Femur (tissue), 1 donor: ENCODE results near the gene CD226.
"Not testable (repeated sequence)": the region's sequence is repeated elsewhere in the genome, so short reads cannot be mapped to it uniquely, and the experiment has no call there.

Source experiments
- DNase-seq: peaks from one replicate; pipeline ENCODE4 v3.0.0-alpha.2; 2017

Gene CD226

GRCh38 chr18:69899154-69899923 is 48.3 kb downstream of the CD226 start:
- not testable (repeated sequence) for DNase-seq

DNA sequence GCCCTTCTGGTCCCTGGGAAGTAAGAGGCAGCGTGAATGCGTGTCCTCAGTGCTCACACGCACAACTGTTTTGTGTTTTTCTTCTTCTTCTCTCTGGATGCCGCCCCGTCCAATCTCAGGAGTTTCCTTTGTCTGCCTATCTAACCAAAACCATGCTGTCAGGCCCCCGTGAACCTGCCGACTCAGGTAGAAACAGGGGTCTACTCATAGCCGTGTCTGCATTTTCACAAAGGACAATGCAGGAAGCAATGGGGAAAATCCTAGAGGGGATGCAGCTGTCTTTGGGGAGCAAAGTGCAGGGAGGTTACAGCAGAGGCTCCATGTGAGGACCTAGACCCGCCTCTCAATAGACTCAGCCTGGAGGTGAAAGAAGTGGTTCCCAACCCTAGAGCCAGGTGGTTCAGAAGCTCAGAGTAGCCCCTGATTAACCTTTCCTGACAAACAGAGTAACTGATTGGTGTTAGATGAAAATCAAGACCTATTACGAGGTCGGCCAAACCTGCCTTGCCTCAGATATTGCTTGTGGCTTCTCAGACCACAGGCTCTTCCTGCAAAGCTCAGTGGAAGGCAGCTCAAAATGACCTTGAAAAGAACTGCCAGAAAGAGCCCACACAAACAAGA is 49.3 kb downstream of the CD226 start:
- peak; percentile 27 for DNase-seq

GRCh38 chr18:69897397-69898108 is 50.1 kb downstream of the CD226 start:
- no peak for DNase-seq

DNA sequence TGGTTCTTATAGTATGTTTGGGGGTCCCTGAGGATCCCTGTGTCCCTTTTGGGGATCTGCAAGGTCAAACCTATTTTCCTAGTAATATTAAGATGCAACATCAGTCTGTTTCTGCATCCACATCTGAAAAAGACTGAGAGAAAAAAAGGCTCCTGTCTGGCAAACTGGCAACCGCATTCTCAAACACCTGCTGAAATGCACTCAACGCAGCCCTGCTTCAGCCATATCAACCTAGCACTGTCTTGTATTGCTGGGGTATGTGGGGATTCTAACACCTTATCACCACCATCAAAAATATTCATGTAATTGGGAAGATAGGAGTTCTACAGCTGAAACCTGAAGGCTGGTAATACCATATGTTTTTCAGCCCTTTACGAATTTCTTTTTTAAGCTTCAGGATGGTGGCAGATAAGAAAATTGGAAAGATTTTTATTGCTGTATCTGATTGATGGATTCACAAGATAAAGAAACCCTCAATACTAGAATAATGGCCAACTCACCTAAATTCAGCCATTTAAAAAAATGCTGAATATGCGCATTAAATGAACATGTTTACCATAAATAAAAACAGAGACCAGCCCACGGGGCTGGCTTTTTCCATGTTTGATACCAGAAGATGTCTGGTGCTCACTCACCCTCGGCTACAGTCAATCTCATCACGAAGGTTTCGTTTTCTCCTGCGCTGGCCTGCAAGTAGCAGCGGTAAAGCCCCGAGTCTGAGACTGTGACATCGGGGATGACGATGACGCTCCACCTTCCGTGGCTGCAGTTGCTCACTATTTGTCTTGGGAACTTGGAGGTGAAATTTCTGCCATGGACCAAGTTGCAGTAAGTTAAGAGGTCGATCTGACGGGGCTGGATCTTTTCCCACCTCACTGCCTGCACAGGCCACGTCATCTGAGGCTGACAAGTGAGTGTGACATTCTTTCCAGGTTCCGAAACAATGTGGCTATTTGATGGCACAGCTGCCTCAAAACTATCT is 52.3 kb downstream of the CD226 start:
- DNase-seq: no peak

- no peak for DNase-seq
Observed at GRCh38 chr18:69894467-69894866, 53.2 kb downstream of the CD226 start.

- DNase-seq: no peak
Observed at GRCh38 chr18:69890558-69890957, 57.1 kb downstream of the CD226 start.

GRCh38 chr18:69889009-69889408 is 58.7 kb downstream of the CD226 start:
- no peak for DNase-seq

- no peak for DNase-seq
Observed at GRCh38 chr18:69887256-69887655, 60.4 kb downstream of the CD226 start.

- no peak for DNase-seq
Observed at GRCh38 chr18:69885841-69886531, 61.7 kb downstream of the CD226 start.

DNA sequence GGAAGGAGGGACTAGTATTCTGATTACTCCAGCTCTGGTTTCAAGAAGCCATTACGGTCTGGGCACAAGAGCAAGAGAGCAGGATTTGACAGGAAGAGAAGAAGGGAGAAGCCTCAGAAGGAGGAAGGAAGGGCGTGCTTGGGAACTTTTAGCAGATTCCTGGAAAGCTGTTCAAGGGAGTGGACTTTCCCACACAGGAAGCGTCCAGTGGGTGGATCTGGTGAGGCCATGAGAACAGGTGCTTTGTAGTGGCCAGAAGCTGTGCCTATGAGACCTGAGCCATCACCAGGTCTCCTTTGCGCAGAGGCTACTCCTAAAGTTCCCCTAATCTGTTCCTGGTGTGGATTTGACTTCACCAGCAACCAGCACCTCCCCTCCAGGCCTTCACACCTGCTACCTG is 62.3 kb downstream of the CD226 start:
- no peak for DNase-seq

DNA sequence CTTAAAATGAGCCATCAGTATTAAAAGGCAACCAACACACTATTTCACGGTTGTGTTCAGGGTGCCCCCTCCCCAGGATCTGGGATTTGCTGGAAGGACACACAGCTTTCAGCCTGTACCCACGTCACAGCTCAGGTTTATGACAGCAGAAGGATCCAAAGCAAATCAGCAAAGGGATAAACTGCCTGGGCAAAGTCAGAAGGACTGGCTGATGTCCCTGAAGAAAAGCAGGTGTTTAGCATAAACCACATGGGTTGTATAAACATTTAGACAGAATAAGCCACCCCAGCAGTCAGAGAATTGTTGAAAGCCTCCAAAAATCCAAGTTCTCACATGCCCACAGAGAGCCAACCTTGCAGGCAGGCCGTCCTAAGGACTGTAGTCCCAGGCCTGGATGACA is 63.9 kb downstream of the CD226 start:
- DNase-seq: no peak

- DNase-seq: no peak
Observed at GRCh38 chr18:69882965-69883668, 64.6 kb downstream of the CD226 start.

GRCh38 chr18:69880083-69880482 is 67.6 kb downstream of the CD226 start:
- DNase-seq: no peak

DNA sequence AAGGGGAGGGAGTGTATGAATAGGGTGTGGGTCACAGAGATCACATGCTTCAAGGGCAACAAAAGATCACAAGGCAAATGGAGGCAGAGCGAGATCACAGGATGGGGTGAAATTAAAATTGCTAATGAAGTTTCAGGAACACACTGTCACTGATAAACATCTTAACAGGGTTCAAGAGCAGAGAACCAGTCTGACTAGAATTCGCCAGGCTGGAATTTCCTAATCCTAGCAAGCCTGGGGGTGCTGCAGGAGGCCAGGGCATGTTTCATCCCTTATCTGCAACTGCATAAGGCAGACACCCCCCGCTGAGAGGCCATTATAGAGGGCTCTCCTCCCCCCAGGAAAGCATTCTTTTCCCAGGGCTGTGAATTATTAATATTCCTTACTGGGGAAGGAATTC is 68.6 kb downstream of the CD226 start:
- DNase-seq: not testable (repeated sequence)

GRCh38 chr18:69878213-69878933 is 69.3 kb downstream of the CD226 start:
- no peak for DNase-seq

DNA sequence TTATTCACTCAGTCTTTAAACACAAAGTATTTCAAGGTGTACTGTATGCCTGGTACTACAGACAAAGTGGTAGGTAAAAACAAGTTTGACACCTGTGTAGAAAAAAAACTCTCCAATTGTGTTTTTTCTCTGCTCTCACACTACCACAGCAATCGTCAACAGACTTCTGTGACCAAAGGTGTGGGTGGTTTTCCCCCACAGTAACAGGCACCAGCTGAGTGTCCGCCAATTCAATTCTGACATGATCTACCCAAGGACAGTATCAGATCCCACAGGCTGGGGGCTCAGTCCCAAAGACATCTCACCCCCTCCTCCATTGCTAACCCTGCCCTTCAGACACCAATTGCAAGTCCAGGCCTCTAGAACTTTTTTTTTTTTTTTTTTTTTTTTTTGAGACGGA is 71.2 kb downstream of the CD226 start:
- DNase-seq: no peak

DNA sequence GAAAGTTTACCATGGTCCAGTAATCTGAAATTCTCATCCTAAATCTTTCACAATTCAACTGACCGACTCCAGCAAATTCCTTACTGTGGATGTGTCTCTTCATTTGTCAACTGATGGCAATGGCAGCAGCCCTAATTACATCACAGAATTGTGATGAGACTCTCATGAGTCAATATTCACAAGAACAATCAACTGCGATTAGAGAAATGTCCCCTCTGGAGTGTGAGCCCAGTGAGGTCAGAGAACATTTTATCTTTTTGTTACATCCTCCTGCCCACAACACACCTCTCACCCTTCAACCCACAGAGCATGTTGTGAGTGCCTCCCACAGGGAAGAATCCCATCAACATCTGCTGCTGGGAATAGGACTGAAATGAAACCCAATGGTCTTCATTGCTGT is 73.6 kb downstream of the CD226 start:
- DNase-seq: no peak

DNA sequence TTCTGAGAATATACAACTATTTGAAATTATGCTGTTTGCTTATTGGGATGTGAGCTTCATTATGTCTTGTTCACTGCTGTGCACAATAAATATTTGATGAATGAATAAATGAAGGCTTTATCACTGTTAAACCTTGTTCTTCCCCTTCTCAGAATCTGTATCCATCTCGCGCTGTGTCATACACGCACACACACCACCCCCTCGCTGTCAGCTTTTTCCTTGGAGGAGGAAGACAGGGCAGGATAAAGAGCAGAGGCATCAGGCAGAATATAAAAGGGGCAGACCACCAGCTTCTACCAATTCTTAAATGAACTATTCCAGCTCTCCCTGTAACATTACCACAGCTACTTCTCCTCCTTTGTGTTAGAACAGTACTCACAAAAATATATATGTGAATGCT is 75.0 kb downstream of the CD226 start:
- no peak for DNase-seq

GRCh38 chr18:69871363-69871762 is 76.3 kb downstream of the CD226 start:
- no peak for DNase-seq

- DNase-seq: no peak
Observed at GRCh38 chr18:69870736-69871135, 76.9 kb downstream of the CD226 start.

DNA sequence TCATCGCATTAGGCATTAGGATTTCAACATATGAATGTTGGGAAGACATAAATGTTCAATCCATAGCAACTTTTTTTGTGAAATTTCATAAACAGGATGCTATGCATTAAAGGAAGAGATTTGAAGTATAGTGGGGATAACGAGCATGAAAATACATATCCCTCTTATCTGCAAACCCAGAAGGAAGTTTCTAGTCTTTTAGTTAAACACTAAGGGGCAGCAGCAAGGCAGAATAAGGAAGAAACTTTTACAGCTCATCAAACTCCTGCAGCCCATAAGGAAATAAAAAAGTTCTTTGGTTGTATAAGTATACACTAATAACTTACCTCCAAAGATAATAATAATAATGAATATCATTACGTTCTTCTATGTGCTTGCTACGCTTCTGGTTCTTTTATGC is 81.5 kb downstream of the CD226 start:
- DNase-seq: no peak
